HL-60 (cell line): Measurements from ENCODE around the gene SYP.

Experiments
- DNase-seq, 2 experiments: peaks; one replicate each; pipeline ENCODE4 v3.0.0-alpha.2; 2010 to 2020; ENCODE audit warnings: low read depth in 1 of 2, low spot score in 1 of 2
- H3K27ac ChIP-seq: fragments of 250-450 bp; sonication (Bioruptor Pico); replicated peaks from 2 replicates; pipeline ENCODE4 v1.5.1; 2020; ENCODE audit warnings: mild to moderate bottlenecking, moderate library complexity
- H3K27me3 ChIP-seq: fragments of 250-450 bp; sonication (Bioruptor Pico); 2 replicates; pipeline ENCODE4 v1.5.1; 2021; ENCODE audit warnings: mild to moderate bottlenecking, moderate library complexity; ENCODE audit not compliant: insufficient read depth, poor library complexity, severe bottlenecking
- H3K4me3 ChIP-seq: replicated peaks from 2 replicates; pipeline ENCODE4 v1.5.1; 2011; ENCODE audit warnings: mild to moderate bottlenecking, control low read depth, low read length; ENCODE audit not compliant: insufficient read depth
- GABPA ChIP-seq: IDR thresholded peaks from 2 replicates; pipeline ENCODE4 v1.6.1; 2012; ENCODE audit warnings: low read depth
- POLR2AphosphoS5 ChIP-seq: IDR thresholded peaks from 2 replicates; pipeline ENCODE4 v1.6.1; 2012; ENCODE audit warnings: low read depth
- REST ChIP-seq: IDR thresholded peaks from 2 replicates; pipeline ENCODE4 v1.6.1; 2012; ENCODE audit warnings: low read depth; ENCODE audit not compliant: insufficient replicate concordance
- SPI1 ChIP-seq: IDR thresholded peaks from 2 replicates; pipeline ENCODE4 v1.6.1; 2012; ENCODE audit warnings: low read depth, mild to moderate bottlenecking, borderline replicate concordance
- TF ChIP-seq, protein P1 (sequence below): IDR thresholded peaks from one replicate; pipeline ENCODE4 v1.5.1; 2011; ENCODE audit warnings: low read length, control low read depth, inconsistent platforms; ENCODE audit not compliant: insufficient read depth

The SYP gene

GRCh38 chrX:49247916-49248811 lies 48.2 kb upstream of the SYP start:
- Histone ChIP-seq H3K4me3 (no peak overlapping the region), H3K27me3 (no peaks in the 10 kb centered on the region), H3K27ac (no peak overlapping the region)
- no peak for DNase-seq
- TF ChIP-seq SPI1 (no peak), GABPA (no peak), POLR2AphosphoS5 (no peak), REST (no peak)
- TF ChIP-seq, protein P1, sequence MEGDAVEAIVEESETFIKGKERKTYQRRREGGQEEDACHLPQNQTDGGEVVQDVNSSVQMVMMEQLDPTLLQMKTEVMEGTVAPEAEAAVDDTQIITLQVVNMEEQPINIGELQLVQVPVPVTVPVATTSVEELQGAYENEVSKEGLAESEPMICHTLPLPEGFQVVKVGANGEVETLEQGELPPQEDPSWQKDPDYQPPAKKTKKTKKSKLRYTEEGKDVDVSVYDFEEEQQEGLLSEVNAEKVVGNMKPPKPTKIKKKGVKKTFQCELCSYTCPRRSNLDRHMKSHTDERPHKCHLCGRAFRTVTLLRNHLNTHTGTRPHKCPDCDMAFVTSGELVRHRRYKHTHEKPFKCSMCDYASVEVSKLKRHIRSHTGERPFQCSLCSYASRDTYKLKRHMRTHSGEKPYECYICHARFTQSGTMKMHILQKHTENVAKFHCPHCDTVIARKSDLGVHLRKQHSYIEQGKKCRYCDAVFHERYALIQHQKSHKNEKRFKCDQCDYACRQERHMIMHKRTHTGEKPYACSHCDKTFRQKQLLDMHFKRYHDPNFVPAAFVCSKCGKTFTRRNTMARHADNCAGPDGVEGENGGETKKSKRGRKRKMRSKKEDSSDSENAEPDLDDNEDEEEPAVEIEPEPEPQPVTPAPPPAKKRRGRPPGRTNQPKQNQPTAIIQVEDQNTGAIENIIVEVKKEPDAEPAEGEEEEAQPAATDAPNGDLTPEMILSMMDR: no peak

GRCh38 chrX:49247346-49247745 lies 47.4 kb upstream of the SYP start:
- no peak for DNase-seq
- H3K27me3 ChIP-seq: no peaks in the 10 kb centered on the region
- TF ChIP-seq SPI1: no peak
- TF ChIP-seq REST: no peak
- no peak overlapping the region for H3K4me3 ChIP-seq
- no peak overlapping the region for H3K27ac ChIP-seq

GRCh38 chrX:49246541-49246940 lies 46.5 kb upstream of the SYP start:
- Histone ChIP-seq H3K27ac (no peak overlapping the region), H3K27me3 (no peaks in the 10 kb centered on the region), H3K4me3 (no peak overlapping the region)
- no peak for TF ChIP-seq SPI1
- TF ChIP-seq, protein P1: no peak
- no peak for TF ChIP-seq REST
- TF ChIP-seq GABPA: no peak
- no peak for TF ChIP-seq POLR2AphosphoS5
- no peak for DNase-seq
